GM18507 (cell line): ENCODE results near the gene EIF2A.
"Not testable (repeated sequence)": the region's sequence is repeated elsewhere in the genome, so short reads cannot be mapped to it uniquely, and the experiment has no call there.

ENCODE experiments used
- DNase-seq: peaks from one replicate; pipeline ENCODE4 v3.0.0; 2011; ENCODE audit warnings: low read depth; ENCODE audit not compliant: insufficient read length; ENCODE audit errors: extremely low spot score
- FAIRE-seq: peaks from 2 replicates; lab custom pipeline; 2011; peaks lifted over from hg19 to GRCh38; lab: Jason Lieb, UNC

Gene EIF2A

GRCh38 chr3:150597646-150598045, 51.1 kb downstream of the EIF2A start:
- no peak for FAIRE-seq
- DNase-seq, result no peak

DNA sequence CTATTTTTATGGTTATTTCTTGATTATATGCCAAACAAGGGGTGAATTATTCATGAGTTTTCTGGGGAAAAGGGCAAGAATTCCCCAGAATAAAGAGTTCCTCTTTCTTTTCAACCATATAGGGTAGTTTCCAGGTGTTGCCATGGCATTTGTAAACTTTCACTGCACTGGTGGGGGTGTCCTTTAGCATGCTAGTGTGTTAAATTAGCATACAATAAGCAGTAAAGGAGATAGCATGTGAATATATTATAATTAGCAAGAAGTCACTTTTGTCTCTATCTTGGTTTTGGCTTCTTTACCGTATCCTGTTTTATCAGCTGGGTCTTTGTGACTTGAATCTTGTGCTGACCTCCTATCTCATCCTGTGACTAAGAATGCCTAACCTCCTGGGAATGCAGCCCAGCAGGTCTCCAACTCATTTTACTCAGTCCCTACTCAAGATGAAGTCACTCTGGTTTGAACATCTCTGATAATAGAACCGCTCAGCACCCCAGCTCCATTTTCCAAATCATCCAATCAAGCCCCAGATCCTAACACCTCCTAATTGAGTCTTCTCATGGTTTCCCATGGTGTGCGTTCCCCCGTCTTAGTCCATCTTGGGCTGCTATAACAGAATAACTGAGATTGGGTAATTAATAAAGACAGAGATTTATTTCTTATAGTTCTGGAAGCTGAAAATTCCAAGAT, 53.2 kb downstream of the EIF2A start:
- FAIRE-seq (peak; percentile 36), DNase-seq (no peak)

GRCh38 chr3:150600647-150601530, 54.3 kb downstream of the EIF2A start:
- peak; percentile 52 for FAIRE-seq
- DNase-seq, result not testable (repeated sequence)

DNA sequence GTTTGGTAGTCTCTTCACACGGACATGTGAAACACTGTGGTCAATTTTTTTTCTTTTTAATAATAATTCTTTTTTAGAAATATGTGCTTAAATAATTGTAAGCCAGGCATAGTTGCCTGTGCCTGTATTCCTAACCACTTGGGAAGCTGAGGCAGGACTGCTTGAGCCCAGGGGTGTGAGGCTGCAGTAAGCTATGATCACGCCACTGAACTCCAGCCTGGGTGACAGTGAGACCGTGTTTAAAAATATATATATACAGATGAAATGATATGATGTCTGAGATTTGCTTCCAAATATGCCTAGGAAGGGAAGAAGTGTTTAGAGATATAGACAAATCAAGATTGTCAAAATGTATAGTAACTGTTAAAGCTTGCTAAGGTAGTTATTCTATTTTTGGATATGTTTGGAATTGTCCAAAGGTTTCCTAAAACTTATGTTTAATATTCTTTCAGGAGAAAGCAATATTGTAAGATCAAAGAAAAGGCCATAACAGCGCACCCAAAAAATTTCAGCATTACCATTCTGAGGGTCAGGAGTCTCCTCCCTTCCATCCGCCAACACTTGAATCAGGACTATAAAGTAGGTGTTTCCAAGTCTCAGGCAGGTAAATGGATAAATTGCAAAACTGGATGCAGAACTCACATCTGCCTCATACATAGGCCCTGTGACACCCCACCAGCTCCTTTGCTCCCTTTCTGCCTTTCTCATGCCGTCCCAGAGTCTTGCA, 56.0 kb downstream of the EIF2A start:
- no peak for FAIRE-seq
- no peak for DNase-seq

GRCh38 chr3:150603153-150603979, 56.8 kb downstream of the EIF2A start, which contains the start of gene SELENOT:
TSS of gene SELENOT (plus strand) at chr3:150603321. CDS start at chr3:150603363, 42 bp downstream.
- FAIRE-seq (peak; percentile 96), DNase-seq (peak; percentile 92)

DNA sequence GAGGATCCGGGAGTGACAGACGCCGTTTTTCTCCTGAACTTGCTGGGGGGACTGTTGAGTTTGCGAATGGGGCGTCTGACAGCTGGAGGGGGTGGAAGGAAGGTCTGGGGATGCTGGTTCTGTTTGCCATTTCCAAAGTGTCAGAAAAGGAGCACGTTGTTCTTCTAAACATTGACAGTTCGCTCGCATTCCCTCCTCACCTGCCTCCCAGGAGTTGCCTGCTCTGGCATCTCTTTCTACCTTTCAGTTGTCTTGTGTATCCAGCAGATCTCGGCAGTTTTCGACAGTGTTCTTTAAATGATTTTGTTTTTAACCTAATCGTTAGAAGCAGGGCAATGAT, 57.4 kb downstream of the EIF2A start:
- FAIRE-seq, result no peak
- no peak for DNase-seq

- DNase-seq, result no peak
- peak; percentile 24 for FAIRE-seq
Measured at GRCh38 chr3:150605998-150606641, 59.5 kb downstream of the EIF2A start.

DNA sequence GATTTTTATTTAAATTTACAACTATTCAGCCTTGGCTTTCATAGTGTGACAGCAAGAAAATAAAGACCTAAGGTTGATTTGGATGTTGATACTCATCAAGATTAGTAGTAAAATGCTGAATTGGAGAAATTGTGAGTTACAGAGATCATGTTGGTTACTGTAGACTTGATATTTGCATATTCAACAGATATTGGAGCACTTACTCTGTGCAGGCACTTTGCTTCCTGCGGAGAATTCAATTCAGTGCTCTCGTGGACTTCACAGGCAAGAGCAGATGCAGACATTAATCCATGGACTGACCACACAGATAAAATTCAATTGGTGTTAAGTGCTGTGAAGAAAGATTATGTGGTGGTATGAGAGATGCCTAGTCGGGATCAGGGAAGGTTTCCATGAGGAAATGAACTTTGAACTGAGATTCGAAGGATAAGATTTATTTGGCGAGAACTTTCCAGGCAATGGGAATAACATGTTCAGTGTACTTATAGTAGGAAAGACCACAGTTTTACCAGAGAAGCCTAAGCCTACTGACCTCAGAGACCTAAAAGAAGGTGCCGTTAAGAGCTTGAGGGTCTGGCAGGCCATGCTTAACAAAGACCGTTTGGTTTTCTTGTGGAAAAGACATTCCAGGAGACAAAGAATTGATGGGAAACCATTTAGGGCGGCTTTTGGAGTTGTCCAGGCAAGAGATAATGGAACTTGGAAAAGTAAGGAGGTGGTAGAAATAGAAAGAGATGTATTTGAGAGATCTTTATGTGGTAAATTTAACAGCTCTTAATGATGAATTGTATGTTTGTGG, 60.9 kb downstream of the EIF2A start:
- FAIRE-seq (peak; percentile 31), DNase-seq (no peak)

DNA sequence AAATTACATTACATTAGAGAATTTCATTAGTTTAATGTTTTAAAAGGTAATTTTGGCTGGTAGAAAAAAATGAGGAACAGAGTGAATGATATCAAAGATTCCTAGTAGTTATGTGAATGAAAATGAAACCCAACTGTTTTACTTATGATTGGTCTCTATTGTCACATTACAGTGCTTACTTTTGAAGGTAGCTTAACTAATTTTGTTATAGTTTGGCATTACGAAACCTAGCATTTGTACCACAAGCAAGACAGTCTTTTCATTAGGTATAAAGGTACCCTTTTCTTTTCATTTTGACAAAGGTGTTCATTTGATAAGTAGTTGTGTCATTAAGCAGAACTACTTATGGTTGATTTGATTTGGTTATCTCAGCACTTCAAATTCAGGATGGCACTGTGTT, 63.4 kb downstream of the EIF2A start:
- no peak for FAIRE-seq
- no peak for DNase-seq

DNA sequence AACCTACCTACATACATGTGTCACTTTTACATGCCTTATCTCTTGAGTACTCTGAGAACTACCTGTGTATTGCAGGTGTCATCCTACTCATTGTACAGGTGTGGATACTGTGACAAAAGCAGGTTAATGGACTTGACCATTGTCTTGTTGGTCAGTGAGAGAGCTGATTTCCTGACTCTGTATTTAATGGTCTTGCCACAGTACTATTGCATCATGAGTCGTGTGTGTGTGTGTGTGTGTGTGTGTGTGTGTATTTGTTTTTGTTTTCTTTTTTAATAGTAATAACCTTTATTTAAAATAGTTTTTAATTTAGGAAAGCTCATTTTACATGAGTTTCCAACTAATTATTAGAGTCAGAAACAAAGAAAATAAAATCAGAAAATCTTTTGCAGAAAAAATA, 64.2 kb downstream of the EIF2A start:
- DNase-seq, result no peak
- FAIRE-seq, result no peak

GRCh38 chr3:150611666-150612065, 65.1 kb downstream of the EIF2A start:
- DNase-seq (no peak), FAIRE-seq (no peak)

GRCh38 chr3:150612494-150612893, 65.9 kb downstream of the EIF2A start:
- FAIRE-seq, result no peak
- no peak for DNase-seq

DNA sequence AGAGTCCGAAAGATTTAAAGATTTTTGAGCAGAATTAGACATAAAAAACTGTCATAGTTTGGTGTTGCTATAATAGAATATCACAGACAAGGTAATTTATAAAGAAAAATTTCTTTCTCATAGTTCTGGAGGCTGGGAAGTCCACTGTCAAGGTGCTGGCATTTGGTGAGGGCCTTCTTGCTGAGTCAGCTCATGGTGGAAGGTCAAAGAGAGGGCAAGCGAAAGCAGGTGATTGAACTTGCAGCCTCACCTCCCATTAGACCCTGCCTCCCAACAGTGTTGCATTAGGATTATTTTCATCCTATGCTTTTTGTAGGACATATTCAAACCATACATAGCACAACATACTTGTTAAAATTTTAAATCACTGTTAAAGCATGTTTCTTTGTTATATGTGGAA, 66.4 kb downstream of the EIF2A start:
- FAIRE-seq (no peak), DNase-seq (no peak)

GRCh38 chr3:150613709-150614480, 67.3 kb downstream of the EIF2A start:
- FAIRE-seq, result no peak
- DNase-seq, result no peak

DNA sequence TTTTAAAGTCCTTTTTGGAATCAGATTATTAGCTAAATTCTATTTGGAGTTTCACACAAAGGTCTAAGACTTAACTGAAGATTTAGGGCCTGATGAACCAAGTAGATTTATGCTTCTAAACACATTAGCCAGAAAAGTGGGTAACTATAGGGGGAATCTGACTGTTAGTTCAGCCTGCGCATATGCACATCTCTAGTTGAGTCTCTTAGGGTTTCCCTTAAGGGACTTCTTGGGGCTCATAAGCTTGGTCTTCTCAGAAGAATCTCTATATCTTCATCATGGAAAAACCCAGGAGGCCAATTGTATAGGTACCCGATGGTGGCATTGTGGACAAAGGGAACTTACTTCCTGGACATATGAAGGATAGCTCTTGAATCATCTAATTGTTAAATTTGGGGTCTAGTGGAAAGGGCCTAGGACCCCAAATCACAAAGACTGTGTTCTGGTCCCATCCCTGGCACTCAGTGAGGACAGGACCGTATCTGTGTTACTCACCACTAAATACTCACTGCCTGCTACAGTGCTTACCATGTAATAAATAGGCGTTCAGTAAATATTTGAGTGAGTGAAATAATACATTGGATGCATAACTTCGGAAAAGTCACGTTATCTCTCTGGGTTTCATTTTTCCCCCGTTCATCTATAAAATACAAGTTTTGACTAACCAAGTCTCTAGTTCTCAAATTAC, 73.6 kb downstream of the EIF2A start:
- no peak for FAIRE-seq
- no peak for DNase-seq

DNA sequence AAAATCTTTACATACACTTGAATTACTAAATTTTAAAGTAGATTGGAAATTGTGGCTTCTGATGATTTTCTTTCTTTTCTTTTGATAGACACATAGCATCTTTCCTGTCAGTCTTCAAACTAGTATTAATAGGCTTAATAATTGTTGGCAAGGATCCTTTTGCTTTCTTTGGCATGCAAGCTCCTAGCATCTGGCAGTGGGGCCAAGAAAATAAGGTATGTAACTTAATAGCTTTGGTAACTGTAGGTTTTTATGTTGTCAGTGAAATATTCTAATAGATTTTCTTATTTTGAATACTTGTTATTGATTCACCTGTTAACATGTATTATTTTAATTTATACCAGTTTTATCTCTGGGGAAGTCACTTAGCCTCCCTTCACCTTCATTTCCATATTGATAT, 76.4 kb downstream of the EIF2A start:
- FAIRE-seq, DNase-seq: not testable (repeated sequence)

- DNase-seq (no peak), FAIRE-seq (peak; percentile 29)
Measured at GRCh38 chr3:150623945-150624344, 77.4 kb downstream of the EIF2A start.
